ENCODE data around the gene IFNAR1. TPM values are rescaled to one million over a fixed set of nuclear protein-coding genes. Genes with fewer than 3 reads are reported as not detected.

Gene IFNAR1
- polyA plus RNA-seq, 3 donors = 16.8 to 95.3 (median 56.2) TPM

GRCh38 chr21:33369586-33369985 lies 44.8 kb downstream of the IFNAR1 start:
- Histone ChIP-seq H4K20me1 (ENCODE audit: insufficient read depth, low read length) (no peaks in the 10 kb centered on the region), H3K4me3 (replicated peaks in 1 of 3; ENCODE audit: low read depth in 2 of 3, low read length in 3 of 3) (no peak overlapping the region), H3K9ac (ENCODE audit: insufficient read depth, low read length, poor library complexity, severe bottlenecking) (no peak overlapping the region), H3K79me2 (ENCODE audit: insufficient read depth, low read length) (no peaks in the 10 kb centered on the region), H3K9me3 (replicated peaks in 1 of 2; ENCODE audit: control insufficient read depth in 1 of 2, insufficient read depth in 1 of 2, low read length in 2 of 2) (peaks cover 16 to 34% of the 10 kb centered on the region in 2 donors), H2AFZ (ENCODE audit: insufficient read depth, low read depth, low read length, poor library complexity, severe bottlenecking) (no peak overlapping the region), H3K36me3 (replicated peaks in 1 of 2; ENCODE audit: control insufficient read depth in 1 of 2, insufficient read depth in 2 of 2, low read length in 2 of 2) (peaks cover 0 to 5% of the 10 kb centered on the region in 2 donors), H3K4me1 (ENCODE audit: control insufficient read depth in 1 of 2, insufficient read depth in 2 of 2, low read length in 2 of 2) (peaks cover 48 to 56% of the 10 kb centered on the region in 2 donors), H3K4me2 (replicated peaks; ENCODE audit: extremely low read depth, low read length, poor library complexity, severe bottlenecking) (no peak overlapping the region), H3K27me3 (ENCODE audit: control insufficient read depth in 2 of 2, insufficient read depth in 2 of 2, low read length in 2 of 2) (no peaks in the 10 kb centered on the region), H3K27ac (ENCODE audit: low read depth in 1 of 2, low read length in 2 of 2) (no peak overlapping the region)
- no peak overlapping the region for H3K27ac Mint-ChIP-seq
- no peak for DNase-seq
- no peaks in the 10 kb centered on the region for H3K27me3 Mint-ChIP-seq (ENCODE audit: low read depth in 3 of 3)
- WGBS (ENCODE audit: insufficient coverage) = no CpG with 5 or more reads among the region's 1 CpG
- H3K9me3 Mint-ChIP-seq = peaks cover 24 to 36% (median 26%) of the 10 kb centered on the region in 7 donors
- intact Hi-C loops (cut with micrococcal nuclease) = loop anchor here in 1 of 2 donors (10.0 kb wide), 1 partner anchor 175 kb away; no protein-coding TSS in a partner anchor
- H3K4me3 Mint-ChIP-seq = no peak overlapping the region
- TF ChIP-seq, protein P1, sequence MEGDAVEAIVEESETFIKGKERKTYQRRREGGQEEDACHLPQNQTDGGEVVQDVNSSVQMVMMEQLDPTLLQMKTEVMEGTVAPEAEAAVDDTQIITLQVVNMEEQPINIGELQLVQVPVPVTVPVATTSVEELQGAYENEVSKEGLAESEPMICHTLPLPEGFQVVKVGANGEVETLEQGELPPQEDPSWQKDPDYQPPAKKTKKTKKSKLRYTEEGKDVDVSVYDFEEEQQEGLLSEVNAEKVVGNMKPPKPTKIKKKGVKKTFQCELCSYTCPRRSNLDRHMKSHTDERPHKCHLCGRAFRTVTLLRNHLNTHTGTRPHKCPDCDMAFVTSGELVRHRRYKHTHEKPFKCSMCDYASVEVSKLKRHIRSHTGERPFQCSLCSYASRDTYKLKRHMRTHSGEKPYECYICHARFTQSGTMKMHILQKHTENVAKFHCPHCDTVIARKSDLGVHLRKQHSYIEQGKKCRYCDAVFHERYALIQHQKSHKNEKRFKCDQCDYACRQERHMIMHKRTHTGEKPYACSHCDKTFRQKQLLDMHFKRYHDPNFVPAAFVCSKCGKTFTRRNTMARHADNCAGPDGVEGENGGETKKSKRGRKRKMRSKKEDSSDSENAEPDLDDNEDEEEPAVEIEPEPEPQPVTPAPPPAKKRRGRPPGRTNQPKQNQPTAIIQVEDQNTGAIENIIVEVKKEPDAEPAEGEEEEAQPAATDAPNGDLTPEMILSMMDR (IDR thresholded peaks at IDR 0.05) = no peak
- peaks cover 2 to 12% of the 10 kb centered on the region in 2 donors for H3K36me3 Mint-ChIP-seq
- H3K4me1 Mint-ChIP-seq = peaks cover 42% of the 10 kb centered on the region

DNA sequence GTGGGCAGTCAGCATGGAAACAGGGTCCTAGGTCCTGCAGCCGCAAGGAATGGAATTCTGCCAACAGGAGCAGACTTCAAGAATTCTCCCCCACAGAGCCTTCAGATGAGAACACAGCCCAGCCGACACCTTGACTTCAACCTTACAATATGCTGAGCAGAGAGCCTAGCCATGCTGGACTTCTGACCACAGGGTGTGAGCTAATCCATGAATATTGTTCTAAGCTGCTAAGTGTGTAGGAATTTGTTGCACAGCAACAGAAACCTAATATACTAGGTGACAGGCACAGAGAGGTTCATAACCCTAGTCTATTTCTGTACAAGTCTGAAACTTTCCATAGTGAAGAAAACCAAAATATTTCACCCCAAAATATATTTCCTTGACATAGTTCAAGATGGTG lies 45.5 kb downstream of the IFNAR1 start:
- H3K4me3 Mint-ChIP-seq = no peak overlapping the region
- intact Hi-C loops (cut with micrococcal nuclease) = no loop called here
- no peak overlapping the region for H3K27ac Mint-ChIP-seq
- H3K36me3 ChIP-seq (replicated peaks in 1 of 2; ENCODE audit: control insufficient read depth in 1 of 2, insufficient read depth in 2 of 2, low read length in 2 of 2) = peaks cover 0 to 5% of the 10 kb centered on the region in 2 donors
- H3K9me3 Mint-ChIP-seq = peaks cover 24 to 36% (median 26%) of the 10 kb centered on the region in 7 donors
- H3K9me3 ChIP-seq (replicated peaks in 1 of 2; ENCODE audit: control insufficient read depth in 1 of 2, insufficient read depth in 1 of 2, low read length in 2 of 2) = peaks cover 16 to 34% of the 10 kb centered on the region in 2 donors
- no peak overlapping the region for H2AFZ ChIP-seq (ENCODE audit: insufficient read depth, low read depth, low read length, poor library complexity, severe bottlenecking)
- H3K4me1 Mint-ChIP-seq = peaks cover 45% of the 10 kb centered on the region
- DNase-seq = no peak
- peaks cover 2 to 12% of the 10 kb centered on the region in 2 donors for H3K36me3 Mint-ChIP-seq
- TF ChIP-seq, protein P1 (IDR thresholded peaks at IDR 0.05) = no peak
- WGBS (ENCODE audit: insufficient coverage) = no CpG with 5 or more reads among the region's 2 CpGs
- H4K20me1 ChIP-seq (ENCODE audit: insufficient read depth, low read length) = no peaks in the 10 kb centered on the region
- no peak overlapping the region for H3K9ac ChIP-seq (ENCODE audit: insufficient read depth, low read length, poor library complexity, severe bottlenecking)
- no peak overlapping the region for H3K27ac ChIP-seq (ENCODE audit: low read depth in 1 of 2, low read length in 2 of 2)
- no peaks in the 10 kb centered on the region for H3K79me2 ChIP-seq (ENCODE audit: insufficient read depth, low read length)
- no peak overlapping the region for H3K4me2 ChIP-seq (replicated peaks; ENCODE audit: extremely low read depth, low read length, poor library complexity, severe bottlenecking)
- H3K27me3 Mint-ChIP-seq (ENCODE audit: low read depth in 3 of 3) = no peaks in the 10 kb centered on the region
- H3K27me3 ChIP-seq (ENCODE audit: control insufficient read depth in 2 of 2, insufficient read depth in 2 of 2, low read length in 2 of 2) = no peaks in the 10 kb centered on the region
- peaks cover 51 to 58% of the 10 kb centered on the region in 2 donors for H3K4me1 ChIP-seq (ENCODE audit: control insufficient read depth in 1 of 2, insufficient read depth in 2 of 2, low read length in 2 of 2)
- H3K4me3 ChIP-seq (replicated peaks in 1 of 3; ENCODE audit: low read depth in 2 of 3, low read length in 3 of 3) = no peak overlapping the region
